Lower lobe of right lung (tissue), 2 donors: ENCODE results near the gene PIK3C3. TPM values are rescaled to one million over a fixed set of nuclear protein-coding genes. Genes with fewer than 3 reads are reported as not detected.

Experiments used
- ATAC-seq, 2 donors: fragments of 200-7000 bp; cut with Tn5 transposase; one replicate each; pipeline ENCODE4 v1.9.1; 2020 to 2022; ENCODE audit warnings: mild to moderate bottlenecking in 2 of 2, moderate library complexity in 2 of 2
- DNase-seq: peaks from one replicate; pipeline ENCODE4 v3.0.0-alpha.2; 2020
- H3K27ac ChIP-seq: fragments of 200-600 bp; one replicate; pipeline ENCODE4 v1.8.0; 2022
- H3K27me3 ChIP-seq: fragments of 200-600 bp; one replicate; pipeline ENCODE4 v1.8.0; 2022; ENCODE audit warnings: low read depth
- H3K36me3 ChIP-seq: fragments of 200-600 bp; one replicate; pipeline ENCODE4 v1.8.0; 2022; ENCODE audit warnings: mild to moderate bottlenecking
- H3K4me1 ChIP-seq: fragments of 200-600 bp; one replicate; pipeline ENCODE4 v1.8.0; 2022
- H3K4me3 ChIP-seq: fragments of 200-600 bp; one replicate; pipeline ENCODE4 v1.8.0; 2022; ENCODE audit warnings: mild to moderate bottlenecking
- H3K9me3 ChIP-seq: fragments of 200-600 bp; one replicate; pipeline ENCODE4 v1.8.0; 2022
- intact Hi-C: fragments of 100-400 bp; cut with DNase I; formaldehyde crosslinking; loops from one replicate; pipeline ENCODE4 v1.11.0; 2022
- total RNA-seq: library from RNA; stranded (reverse); fragmentation: NEBNext Ultra II Directional; extraction: Animal tissue kit (Norgen Biotek cat#: 25700); gene quantifications from one replicate; pipeline ENCODE4 v1.2.1, GENCODE V29; 2021
- TF ChIP-seq, protein P1 (sequence below): fragments of 200-600 bp; IDR thresholded peaks from one replicate; pipeline ENCODE4 v1.8.0; 2022; ENCODE audit warnings: antibody characterized with exemption, mild to moderate bottlenecking
- donor health status: DM: no; HTN: yes; CAD: no; lungs with severe emphysema.

The PIK3C3 gene
- total RNA-seq, 1 donor from 2014 or later, result 51.2 TPM

DNA sequence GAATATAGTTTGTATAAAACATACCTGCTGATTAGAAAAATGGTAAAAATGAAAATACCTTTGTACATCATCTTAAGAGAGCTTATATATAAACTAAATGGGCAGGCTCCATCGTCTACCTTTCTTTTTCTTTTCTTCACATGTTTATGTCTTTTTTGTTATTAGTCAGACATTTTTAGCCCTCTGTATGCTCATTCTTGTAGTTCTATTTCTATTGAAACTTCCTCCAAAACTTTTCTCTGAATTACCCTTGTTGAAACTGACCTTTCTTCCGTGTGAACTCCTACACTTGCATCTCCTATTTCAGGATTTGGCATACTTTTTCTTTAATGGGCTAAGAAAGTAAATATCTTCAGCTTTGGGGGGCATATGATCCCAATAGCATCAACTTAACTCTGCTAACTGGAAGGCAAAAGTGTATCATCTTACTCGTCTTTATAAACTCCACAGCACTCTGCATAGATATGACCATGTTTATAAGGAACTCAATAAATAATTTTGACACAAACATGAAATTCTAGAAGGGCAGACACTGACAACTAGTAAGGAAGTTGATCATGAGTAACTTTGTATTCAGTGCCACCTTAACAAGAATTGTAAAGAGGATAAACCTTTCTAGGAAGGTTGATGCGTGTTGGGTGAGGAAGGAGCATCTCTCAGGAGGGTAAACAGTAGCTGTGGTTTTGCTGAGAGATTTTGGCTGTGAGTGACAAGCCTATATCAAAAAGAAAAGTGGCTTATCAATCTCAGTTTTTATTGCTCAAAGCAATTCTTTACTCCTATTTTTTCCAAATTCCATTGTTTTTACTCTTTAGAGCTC, 127.6 kb downstream of the PIK3C3 start:
- intact Hi-C loops, result no loop called here
- Histone ChIP-seq H3K27ac (no peak overlapping the region), H3K9me3 (no peaks in the 10 kb centered on the region), H3K27me3 (no peaks in the 10 kb centered on the region), H3K4me3 (no peak overlapping the region), H3K36me3 (peaks cover 51% of the 10 kb centered on the region), H3K4me1 (no peaks in the 10 kb centered on the region)
- TF ChIP-seq, protein P1, sequence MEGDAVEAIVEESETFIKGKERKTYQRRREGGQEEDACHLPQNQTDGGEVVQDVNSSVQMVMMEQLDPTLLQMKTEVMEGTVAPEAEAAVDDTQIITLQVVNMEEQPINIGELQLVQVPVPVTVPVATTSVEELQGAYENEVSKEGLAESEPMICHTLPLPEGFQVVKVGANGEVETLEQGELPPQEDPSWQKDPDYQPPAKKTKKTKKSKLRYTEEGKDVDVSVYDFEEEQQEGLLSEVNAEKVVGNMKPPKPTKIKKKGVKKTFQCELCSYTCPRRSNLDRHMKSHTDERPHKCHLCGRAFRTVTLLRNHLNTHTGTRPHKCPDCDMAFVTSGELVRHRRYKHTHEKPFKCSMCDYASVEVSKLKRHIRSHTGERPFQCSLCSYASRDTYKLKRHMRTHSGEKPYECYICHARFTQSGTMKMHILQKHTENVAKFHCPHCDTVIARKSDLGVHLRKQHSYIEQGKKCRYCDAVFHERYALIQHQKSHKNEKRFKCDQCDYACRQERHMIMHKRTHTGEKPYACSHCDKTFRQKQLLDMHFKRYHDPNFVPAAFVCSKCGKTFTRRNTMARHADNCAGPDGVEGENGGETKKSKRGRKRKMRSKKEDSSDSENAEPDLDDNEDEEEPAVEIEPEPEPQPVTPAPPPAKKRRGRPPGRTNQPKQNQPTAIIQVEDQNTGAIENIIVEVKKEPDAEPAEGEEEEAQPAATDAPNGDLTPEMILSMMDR, result no peak
- ATAC-seq (no peak), DNase-seq (no peak)

DNA sequence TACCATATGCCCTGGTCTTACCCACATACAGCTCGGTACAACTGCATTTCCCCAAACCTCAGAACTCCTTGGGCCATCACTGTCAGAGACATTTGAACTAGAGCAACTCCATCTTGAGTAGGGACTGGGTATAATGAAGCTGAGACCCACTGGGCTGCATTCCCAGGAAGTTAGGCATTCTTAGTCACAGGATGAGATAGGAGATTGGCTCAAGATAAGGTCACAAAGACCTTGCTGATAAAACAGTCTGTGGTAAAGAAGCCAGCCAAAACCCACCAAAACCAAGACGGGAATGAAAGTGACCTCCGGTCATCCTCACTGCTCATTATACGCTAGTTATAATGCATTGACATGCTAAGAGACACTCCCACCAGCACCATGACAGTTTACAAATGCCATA, 131.3 kb downstream of the PIK3C3 start:
- peaks cover 19% of the 10 kb centered on the region for H3K36me3 ChIP-seq
- H3K9me3 ChIP-seq, result no peaks in the 10 kb centered on the region
- no peaks in the 10 kb centered on the region for H3K27me3 ChIP-seq
- intact Hi-C loops, result no loop called here
- H3K4me1 ChIP-seq, result no peaks in the 10 kb centered on the region
- no peak overlapping the region for H3K27ac ChIP-seq
- no peak overlapping the region for H3K4me3 ChIP-seq
- TF ChIP-seq, protein P1, result no peak
- ATAC-seq (no peak), DNase-seq (no peak)

DNA sequence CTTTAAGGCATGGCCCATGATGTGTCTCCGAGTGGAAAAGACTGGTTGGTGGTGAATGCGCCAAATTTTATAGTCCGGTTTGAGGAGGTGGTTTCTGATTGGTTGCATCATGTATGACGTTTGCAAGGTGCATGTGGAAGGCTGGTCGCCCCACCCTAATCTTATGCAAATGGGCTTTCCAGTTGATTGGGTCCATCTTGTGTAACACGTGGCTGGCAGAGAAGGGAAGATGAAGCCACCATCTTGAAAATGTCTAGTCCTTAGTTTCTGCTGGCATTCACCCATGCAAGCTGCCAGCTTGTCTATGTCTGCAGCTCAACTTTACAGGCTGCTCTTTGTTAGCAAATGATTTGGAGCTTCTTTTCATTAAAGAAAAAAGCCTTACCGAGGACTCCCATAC, 132.2 kb downstream of the PIK3C3 start:
- ATAC-seq, result no peak
- TF ChIP-seq, protein P1, result no peak
- H3K27me3 ChIP-seq, result no peaks in the 10 kb centered on the region
- H3K36me3 ChIP-seq, result peaks cover 10% of the 10 kb centered on the region
- no peak overlapping the region for H3K27ac ChIP-seq
- DNase-seq, result no peak
- H3K4me3 ChIP-seq, result no peak overlapping the region
- H3K9me3 ChIP-seq, result no peaks in the 10 kb centered on the region
- no peaks in the 10 kb centered on the region for H3K4me1 ChIP-seq
- intact Hi-C loops, result no loop called here

DNA sequence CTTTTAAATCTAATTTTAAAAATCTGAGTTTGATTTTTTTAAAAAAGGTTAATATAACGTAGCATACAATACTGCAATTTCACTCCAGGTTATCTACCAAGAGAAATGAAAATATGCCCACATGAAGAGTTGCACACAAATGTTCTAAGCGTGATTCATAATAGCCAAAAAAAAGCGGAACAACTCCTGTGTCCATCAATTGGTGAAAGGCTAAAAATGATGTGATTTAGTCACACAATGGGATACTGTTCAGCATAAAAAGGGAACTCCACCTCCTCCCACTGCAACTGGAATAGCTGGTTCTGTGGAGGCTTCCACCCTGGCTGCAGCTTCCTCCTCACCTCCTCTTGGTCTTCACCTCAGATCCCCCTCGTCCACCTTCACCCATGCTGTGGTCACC, 132.8 kb downstream of the PIK3C3 start:
- TF ChIP-seq, protein P1, result no peak
- Histone ChIP-seq H3K9me3 (no peaks in the 10 kb centered on the region), H3K4me1 (no peaks in the 10 kb centered on the region), H3K4me3 (no peak overlapping the region), H3K27me3 (no peaks in the 10 kb centered on the region), H3K27ac (no peak overlapping the region), H3K36me3 (peaks cover 3% of the 10 kb centered on the region)
- no peak for DNase-seq
- intact Hi-C loops, result no loop called here
- ATAC-seq, result no peak

DNA sequence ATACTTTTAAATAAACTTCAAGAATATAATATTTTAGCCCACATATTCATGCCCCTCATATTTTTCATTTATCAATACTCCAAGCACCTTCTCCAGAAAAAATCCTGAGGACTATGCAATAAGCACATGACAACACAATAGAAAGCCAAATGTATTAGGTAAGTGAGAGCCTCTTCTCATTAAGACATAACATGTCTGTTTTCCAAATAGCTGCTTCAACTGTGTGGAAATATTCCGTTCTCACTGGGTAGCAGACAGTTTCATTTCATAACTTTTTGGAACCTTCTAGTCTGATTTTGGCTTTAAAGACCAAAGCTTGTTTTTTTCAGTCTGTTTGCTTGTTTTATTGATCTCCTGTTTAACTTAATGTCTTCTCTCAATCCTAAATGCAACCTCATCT, 137.8 kb downstream of the PIK3C3 start:
- H3K27ac ChIP-seq, result no peak overlapping the region
- H3K9me3 ChIP-seq, result no peaks in the 10 kb centered on the region
- DNase-seq, result no peak
- intact Hi-C loops, result no loop called here
- TF ChIP-seq, protein P1, result no peak
- ATAC-seq, result no peak
- H3K4me1 ChIP-seq, result no peaks in the 10 kb centered on the region
- no peaks in the 10 kb centered on the region for H3K36me3 ChIP-seq
- no peaks in the 10 kb centered on the region for H3K27me3 ChIP-seq
- no peak overlapping the region for H3K4me3 ChIP-seq
